ENCODE data around the gene ANKS1B.
A peak's percentile ranks its signal among the peaks of the same experiment; 100 is the strongest.

The ANKS1B gene

GRCh38 chr12:99099786-99100185 lies 885.0 kb downstream of the ANKS1B start:
- DNase-seq: no peak

DNA sequence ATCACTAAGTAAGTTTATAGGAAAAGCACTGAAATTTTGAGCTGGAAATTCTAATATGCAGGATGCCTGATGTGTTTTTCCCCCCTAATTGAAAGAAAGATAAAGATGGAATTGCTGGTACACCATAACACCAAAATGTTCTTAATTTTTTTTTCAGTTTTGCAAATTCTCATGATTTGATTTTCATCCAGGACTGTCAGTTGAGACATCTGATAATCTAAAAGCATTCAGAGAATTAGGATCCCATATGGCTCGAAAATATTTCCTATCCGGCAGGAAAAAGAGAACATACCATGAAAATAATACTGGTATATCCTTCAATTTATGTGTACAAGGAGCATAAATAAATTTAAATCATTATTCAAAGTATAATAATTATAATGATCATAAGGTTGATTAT lies 887.6 kb downstream of the ANKS1B start:
- no peak for DNase-seq

DNA sequence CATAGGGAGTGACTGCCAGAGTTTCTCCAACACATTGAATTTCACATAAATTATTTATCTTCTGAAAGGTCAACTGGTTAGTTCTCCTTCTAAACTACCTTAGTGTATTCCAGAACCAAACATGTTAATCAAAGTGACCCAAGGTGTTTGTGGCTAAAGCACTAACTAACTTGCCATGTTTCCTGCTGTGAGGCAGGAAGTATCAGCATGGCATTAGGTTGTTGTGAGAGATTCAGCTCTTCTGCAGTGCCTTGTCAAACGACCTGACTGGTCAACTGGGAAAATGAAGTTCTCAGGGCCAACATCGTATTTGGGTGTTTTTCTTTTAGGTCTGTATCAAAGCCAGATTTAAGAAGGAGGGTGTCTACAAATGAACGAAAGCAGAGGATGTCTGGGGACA lies 891.6 kb downstream of the ANKS1B start:
- DNase-seq: no peak

GRCh38 chr12:99092100-99092851 lies 892.5 kb downstream of the ANKS1B start:
- no peak for DNase-seq

DNA sequence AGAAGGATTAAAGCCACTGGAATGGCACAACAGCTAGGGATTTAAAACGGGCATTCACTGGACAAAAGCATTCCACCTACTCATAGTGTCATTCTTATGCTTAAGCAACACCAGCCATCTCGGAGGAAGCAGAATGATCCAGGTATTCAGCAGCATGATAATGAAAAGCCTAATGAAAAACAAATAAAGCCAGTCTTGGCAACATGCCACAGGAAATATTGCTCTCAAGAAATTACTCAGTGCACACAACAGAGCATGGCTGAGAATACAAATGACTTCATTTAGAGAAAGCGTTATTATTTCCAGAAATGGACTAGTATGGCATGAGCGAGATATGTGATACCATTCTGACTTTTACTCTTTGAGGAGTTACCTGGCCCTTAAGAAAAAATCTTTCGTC lies 897.5 kb downstream of the ANKS1B start:
- DNase-seq: peak; percentile 79

DNA sequence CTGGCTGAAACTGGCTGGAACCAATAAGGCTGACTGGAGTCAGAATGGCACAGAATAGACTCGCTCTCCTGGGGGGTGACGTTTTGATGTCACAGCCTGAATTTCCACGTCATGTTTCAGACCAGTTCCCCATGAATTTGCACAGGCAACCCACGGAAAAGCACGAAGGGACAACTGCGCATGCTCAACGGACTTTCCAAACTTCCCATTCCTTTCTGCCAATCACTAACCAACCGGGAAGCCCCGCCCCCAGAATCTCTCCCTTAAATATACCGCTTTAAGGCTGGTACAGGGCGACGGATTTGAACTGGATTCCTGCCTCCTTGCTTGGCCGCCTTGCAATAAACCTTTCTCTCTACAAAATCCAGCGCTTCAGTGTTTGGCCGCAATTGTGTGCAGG lies 904.9 kb downstream of the ANKS1B start:
- DNase-seq: no peak

- DNase-seq: peak; percentile 3
Observed at GRCh38 chr12:99068993-99069747, 915.6 kb downstream of the ANKS1B start.

DNA sequence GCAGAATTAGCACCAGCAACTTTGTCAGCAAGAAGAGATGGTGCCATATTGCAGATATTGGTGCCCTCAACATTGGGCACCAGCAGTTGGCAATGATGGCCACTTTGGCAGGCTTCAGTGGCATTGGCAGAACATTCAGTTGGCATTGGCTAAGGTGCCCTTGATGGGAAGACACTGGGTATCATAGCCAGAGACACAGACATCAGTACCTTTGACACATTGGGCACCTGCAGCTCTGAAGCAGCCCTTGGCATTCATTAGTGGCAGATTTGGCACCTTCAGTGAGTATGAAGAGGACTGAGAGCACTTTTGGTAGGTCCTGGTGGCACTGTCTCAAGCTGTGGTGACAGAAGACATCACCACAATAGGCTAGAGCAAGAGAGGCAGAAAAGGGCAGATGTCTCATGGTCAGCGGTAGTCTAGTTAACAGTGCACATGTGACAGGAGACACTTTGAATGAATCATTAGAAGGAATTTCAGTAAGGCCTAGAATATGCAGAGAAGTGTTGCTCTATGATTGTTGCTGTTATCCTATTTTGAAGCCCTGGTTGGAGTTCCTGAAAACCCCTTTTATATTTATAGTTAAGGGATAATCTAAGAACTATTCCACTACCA lies 917.5 kb downstream of the ANKS1B start:
- no peak for DNase-seq

DNA sequence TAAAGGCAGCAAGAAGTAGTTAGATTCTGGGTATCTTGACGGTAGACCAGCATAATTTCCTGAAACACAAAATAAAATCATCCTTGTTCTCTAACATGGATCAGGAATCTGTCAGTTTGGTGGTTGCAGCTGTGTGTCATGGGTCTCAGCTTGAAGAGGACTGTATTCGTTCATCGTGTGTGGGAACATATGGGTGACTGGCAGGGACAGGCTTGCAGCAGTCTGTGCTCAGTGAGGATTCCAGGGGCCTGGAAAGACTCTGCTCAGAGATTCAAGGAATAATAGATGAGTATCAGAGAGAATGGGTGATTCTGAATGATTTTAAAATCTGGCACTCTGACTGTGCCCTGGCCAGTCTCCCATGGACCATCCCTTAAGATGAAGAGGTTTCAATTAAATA lies 918.0 kb downstream of the ANKS1B start:
- DNase-seq: no peak

- DNase-seq: no peak
Observed at GRCh38 chr12:99063182-99063581, 921.6 kb downstream of the ANKS1B start.

DNA sequence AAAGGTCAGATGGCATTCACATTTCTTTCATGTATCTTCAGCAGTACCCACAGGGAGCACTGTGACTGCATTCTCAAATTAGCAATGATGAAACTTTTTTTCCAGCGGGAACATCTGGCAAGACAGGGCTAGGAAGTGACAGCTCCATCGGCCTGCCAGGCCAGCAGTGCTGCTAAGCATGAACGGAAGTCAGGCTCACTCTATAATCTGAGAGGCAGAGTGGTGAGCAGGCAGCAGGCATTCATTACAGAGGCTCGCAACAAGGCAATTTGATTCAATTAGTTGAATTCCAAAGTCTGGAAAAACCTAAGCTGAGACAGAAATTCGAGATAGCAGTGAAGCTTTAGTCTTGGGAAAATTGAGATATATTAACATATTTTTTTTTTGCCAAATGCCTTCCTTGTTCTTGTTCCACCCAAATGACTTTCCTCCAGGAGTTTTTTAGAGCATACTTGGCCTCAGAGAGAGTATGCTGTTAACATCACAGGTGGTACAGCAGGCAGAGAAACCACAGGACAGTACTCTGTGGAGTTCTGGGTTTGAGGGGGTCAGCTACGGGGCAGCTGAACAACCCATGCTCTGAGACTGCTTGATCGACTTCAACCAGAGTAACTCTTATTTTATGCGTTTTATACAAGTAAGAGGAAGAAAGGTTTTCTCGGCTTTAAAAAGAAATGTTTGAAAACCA lies 924.8 kb downstream of the ANKS1B start:
- no peak for DNase-seq

DNA sequence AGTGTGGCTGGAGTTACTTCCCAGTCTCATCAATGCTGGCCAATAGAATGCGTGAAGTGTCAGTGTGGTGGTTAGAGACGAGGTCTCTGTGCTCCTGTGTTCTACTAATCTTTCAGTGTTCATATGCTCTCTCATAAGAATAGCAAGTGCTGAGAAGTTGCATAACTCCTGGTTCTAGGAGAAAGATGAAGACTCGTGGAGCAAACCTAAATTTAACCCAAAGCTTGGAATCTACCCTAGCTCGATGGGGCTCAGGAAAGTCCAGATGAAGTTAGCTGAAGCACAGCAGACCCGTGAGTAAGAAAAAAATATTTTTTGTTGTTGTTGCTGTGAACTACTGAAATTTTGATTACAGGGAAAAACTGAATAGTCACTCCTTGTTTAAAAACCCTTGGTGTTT lies 927.1 kb downstream of the ANKS1B start:
- no peak for DNase-seq

- no peak for DNase-seq
Observed at GRCh38 chr12:99056186-99056585, 928.5 kb downstream of the ANKS1B start.

GRCh38 chr12:99055299-99055698 lies 929.4 kb downstream of the ANKS1B start:
- DNase-seq: no peak

GRCh38 chr12:99054601-99055128 lies 930.1 kb downstream of the ANKS1B start:
- DNase-seq: no peak

GRCh38 chr12:99053616-99054362 lies 930.9 kb downstream of the ANKS1B start:
- DNase-seq: no peak

DNA sequence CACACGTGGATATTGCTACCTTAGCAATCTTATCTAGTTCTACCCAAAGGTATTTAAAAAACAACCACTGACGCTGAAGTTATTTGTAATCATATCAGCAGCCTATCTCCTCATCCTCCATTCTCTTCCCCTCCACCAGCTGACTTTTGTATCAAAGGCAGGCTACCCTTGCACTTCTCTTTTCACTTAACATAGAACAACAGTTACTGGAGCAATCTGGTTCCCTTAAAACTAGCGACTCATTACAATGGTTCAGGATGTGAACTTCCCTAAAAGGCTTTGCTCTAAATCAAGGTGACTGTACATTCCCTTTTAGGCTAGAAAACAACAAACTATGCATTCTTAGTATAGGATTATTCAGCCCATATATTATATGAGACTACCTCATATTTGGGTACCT lies 935.0 kb downstream of the ANKS1B start:
- DNase-seq: no peak

- DNase-seq: no peak
Observed at GRCh38 chr12:99045158-99045557, 939.6 kb downstream of the ANKS1B start.

- DNase-seq: peak; percentile 50
Observed at GRCh38 chr12:99043319-99043914, 941.3 kb downstream of the ANKS1B start.

DNA sequence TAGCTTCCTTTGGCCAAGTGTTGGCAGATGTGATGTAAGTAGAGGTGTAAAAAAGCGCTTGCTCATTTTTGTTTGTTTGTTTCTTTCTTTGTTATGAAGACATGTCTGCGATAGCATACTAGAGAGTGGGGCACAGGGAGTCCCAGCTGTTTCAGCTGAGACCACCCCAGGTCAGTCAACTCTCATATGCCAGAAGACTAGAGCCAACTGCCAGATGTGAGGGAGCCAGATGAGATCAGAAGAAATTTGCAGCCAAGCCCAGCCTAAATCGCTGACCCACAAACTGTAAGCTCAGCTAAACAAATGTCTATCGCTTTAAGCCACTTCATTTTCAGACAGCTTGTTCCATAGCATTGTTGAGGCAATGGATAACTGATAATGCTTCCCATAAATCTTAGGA lies 942.5 kb downstream of the ANKS1B start:
- no peak for DNase-seq

- no peak for DNase-seq
Observed at GRCh38 chr12:99039367-99040120, 945.2 kb downstream of the ANKS1B start.
